C4-2B (cell line): ENCODE results near the gene ZNF576.
A peak's percentile ranks its signal among the peaks of the same experiment; 100 is the strongest.

Experiments
- H3K27ac ChIP-seq: fragments of 450-650 bp; 2 replicates; pipeline ENCODE4 v1.5.1; 2017
- ZFX ChIP-seq: fragments of 450-650 bp; IDR thresholded peaks from 2 replicates; pipeline ENCODE4 v1.6.1; 2017
- TF ChIP-seq, protein P1 (sequence below): fragments of 450-650 bp; conservative IDR thresholded peaks from 2 replicates; pipeline ENCODE4 v1.5.1; 2017; ENCODE audit warnings: mild to moderate bottlenecking

Gene ZNF576

DNA sequence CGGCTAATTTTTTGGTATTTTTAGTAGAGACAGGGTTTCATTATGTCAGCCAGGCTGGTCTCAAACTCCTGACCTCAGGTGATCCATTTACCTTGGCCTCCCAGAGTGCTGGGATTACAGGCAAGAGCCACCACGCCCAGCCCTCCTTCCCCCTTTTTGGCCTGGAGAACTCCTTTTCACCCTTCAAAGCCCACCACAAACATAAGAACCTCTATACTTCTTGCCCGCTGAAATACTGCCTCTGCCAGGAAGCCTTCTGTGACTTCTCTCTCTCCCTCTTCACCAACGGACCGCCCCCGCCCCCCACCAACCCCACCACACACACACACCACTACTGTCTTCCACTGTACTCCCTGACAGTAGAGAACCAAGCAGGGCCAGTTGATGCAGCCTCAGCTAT, 20.6 kb downstream of the ZNF576 start:
- no peak overlapping the region for H3K27ac ChIP-seq
- TF ChIP-seq, protein P1, sequence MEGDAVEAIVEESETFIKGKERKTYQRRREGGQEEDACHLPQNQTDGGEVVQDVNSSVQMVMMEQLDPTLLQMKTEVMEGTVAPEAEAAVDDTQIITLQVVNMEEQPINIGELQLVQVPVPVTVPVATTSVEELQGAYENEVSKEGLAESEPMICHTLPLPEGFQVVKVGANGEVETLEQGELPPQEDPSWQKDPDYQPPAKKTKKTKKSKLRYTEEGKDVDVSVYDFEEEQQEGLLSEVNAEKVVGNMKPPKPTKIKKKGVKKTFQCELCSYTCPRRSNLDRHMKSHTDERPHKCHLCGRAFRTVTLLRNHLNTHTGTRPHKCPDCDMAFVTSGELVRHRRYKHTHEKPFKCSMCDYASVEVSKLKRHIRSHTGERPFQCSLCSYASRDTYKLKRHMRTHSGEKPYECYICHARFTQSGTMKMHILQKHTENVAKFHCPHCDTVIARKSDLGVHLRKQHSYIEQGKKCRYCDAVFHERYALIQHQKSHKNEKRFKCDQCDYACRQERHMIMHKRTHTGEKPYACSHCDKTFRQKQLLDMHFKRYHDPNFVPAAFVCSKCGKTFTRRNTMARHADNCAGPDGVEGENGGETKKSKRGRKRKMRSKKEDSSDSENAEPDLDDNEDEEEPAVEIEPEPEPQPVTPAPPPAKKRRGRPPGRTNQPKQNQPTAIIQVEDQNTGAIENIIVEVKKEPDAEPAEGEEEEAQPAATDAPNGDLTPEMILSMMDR: no peak
- TF ChIP-seq ZFX: no peak

DNA sequence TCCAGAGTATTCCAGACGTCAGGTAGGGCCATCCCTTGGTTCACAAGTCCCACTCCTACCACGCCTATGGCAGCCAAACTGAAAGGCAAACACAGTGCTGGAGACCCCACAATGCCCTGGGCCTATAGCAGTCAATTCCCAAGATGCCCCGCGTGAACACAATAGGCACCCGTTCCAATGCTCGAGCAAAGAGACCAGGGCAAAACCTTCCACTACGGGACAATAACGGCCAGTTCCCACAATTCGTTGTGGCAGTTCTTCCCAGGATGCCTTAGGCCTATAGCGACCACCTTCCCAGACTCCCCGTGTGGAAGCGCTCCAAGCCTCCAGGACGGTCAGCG, 22.5 kb downstream of the ZNF576 start:
- no peak for TF ChIP-seq ZFX
- TF ChIP-seq, protein P1: no peak
- peak overlapping the region; percentile 97 for H3K27ac ChIP-seq

DNA sequence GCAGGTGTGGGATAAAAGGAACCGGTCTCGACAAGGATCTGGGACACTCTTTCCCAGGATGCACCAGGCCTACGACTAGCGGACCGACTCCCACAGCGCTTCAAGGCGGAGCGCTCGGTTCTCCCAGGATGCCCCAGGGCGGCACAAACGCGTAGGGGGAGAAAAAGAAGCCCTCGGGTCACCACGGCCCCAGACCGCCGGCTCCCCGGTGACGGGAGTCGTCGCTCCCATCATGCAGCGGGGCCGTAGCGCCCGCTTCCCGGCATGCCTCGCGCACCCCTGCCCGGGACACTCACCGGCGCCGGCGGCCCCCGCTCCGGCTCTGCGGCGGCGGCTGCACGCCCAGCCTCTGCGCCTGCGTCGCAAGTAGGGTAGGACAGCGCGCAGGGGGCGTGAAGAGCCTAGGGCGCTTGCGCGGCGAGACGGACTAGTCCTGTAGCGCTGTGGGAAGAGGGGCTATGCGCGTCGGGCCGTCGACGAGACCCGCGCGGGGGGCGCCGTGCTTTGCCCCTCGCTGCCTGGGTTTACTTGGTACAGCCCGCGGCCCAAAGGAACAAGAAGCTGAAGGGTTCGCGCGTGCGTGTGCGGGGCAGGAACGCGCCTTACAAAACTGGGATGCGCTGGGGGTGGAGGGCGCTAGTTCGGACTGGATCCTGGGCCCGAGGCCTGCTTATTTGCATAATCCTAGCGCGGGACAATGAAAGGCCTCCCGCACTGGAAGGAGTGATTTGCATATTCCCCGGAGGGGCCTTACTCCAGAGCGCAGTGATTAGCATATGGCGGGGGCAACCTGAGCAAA, 23.1 kb downstream of the ZNF576 start, which contains the start of gene ZNF428:
Gene ZNF428 (minus strand): TSS at position 368 of the 799 bp plus-strand sequence. CDS start 5,325 bp downstream, outside the sequence.
- peak within 1 kb of the TSS; percentile 97 for H3K27ac ChIP-seq
- TF ChIP-seq, protein P1: no peak
- peak; percentile 46; the same call in 1 of the 2 replicates for TF ChIP-seq ZFX

DNA sequence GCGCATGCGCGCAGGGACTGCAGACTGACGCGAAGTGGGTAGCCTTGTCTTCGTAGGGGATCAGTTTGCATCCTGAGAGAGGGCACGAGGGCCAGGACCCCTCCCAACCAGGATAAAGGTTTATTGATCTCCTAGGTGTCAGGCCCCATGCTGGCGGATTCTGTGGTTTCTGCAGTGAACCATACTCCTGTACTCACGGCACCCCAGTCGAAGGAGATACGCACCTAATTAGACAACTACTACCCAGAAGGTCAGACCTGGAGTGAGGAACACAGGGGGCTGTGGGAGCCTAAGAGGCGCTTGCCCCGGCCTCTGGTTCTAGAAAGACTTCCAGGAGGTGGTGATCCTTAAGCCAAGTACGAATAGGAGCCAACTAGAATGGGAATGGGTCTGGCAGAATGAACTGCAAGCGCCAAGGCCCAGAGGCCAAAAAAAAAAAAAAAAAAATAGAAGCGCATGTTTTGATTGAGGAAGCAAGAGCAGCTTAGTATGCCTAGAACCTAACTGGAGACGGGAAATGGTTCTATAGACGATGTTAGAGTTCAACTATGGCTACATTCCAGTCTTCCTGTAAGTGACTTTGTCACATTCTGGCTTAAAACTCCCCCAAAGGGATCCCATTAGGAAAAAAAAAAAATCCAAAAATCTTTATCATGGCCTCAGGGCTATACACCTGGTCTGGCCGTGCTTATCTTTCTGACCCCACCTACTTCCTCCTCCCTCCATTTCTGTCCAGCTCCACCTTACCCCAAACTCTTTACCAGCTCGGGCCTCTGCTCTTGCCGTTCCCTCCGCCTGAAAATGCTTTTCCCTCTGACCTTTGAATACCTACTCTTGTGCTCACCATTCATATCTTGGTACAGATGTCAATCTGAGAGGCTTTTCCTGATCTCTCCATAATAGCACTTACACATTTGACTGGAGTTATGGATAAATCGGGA, 23.9 kb downstream of the ZNF576 start:
- TF ChIP-seq ZFX: no peak
- TF ChIP-seq, protein P1: no peak
- peak overlapping the region; percentile 97 for H3K27ac ChIP-seq

DNA sequence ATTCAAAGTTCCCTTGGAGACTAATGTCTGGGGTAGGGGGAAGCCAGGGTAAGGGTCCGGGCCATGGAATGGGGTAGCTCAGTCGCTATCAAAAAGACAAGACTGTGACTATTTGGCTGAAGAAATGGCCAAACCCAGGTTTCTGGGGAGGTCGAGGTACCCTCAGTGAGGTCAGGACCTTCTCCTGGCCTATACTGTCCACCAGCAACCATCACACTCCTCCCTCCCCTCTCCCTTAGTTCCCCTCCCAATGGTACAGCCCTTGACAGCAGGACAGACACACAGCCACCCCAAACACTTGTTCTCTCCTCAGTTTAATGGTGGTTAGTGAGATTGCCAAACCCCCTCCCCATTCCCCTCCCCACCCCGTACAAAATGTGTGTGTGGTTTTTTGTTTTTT, 25.7 kb downstream of the ZNF576 start:
- H3K27ac ChIP-seq: no peak overlapping the region
- TF ChIP-seq, protein P1: no peak
- no peak for TF ChIP-seq ZFX

DNA sequence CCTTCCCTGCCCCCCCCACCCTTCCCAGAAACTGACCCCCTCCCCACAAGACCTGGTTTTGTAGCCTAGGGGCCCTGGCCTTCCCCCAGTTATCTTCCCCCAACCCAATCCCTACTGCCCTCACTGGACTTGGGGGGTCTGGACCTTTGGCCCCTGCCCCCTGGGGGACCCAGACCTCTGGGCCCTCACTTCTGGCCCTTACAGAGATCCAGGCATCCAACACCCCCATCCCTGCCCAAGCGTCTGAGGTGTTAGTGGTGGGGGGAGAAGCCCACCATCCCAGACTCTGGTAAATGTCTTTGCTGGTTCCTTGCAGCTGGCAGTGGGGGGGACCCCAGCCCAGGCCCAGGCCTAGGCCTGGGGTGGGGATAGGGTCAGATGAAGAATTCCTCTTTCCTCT, 26.6 kb downstream of the ZNF576 start:
- no peak overlapping the region for H3K27ac ChIP-seq
- TF ChIP-seq, protein P1: no peak
- no peak for TF ChIP-seq ZFX
